Small intestine (tissue), 7 donors: ENCODE results near the gene CARF. TPM values are rescaled to one million over a fixed set of nuclear protein-coding genes. Genes with fewer than 3 reads are reported as not detected.
A peak's percentile ranks its signal among the peaks of the same experiment; 100 is the strongest.
"Not testable (repeated sequence)": the region's sequence is repeated elsewhere in the genome, so short reads cannot be mapped to it uniquely, and the experiment has no call there.

Experiments
- DNase-seq, 2 donors: peaks; one replicate each; pipeline versions ENCODE4 v3.0.0 to v3.0.0-alpha.2; 2013
- FAIRE-seq: peaks from 2 replicates; lab custom pipeline; 2012; peaks lifted over from hg19 to GRCh38; lab: Jason Lieb, UNC
- H3K27ac ChIP-seq, 3 donors: one replicate each; pipeline ENCODE4 v1.5.1; 2013; ENCODE audit warnings: low read length in 2 of 3, mild to moderate bottlenecking in 2 of 3, control low read depth in 1 of 3, inconsistent platforms in 1 of 3, low read depth in 1 of 3, moderate library complexity in 1 of 3
- H3K27me3 ChIP-seq, 3 donors: one replicate each; pipeline ENCODE4 v1.6.1; 2013; ENCODE audit warnings: low read length in 3 of 3, inconsistent platforms in 1 of 3; ENCODE audit not compliant: control insufficient read depth in 3 of 3, insufficient read depth in 3 of 3
- H3K36me3 ChIP-seq, 3 donors: one replicate each; pipeline ENCODE4 v1.6.1; 2013; ENCODE audit warnings: low read length in 3 of 3, inconsistent platforms in 1 of 3, low read depth in 1 of 3, mild to moderate bottlenecking in 1 of 3, moderate library complexity in 1 of 3; ENCODE audit not compliant: control insufficient read depth in 3 of 3, insufficient read depth in 2 of 3
- H3K4me1 ChIP-seq, 3 donors: one replicate each; pipeline ENCODE4 v1.6.1; 2013; ENCODE audit warnings: low read length in 2 of 3, inconsistent platforms in 1 of 3, low read depth in 1 of 3, mild to moderate bottlenecking in 1 of 3, moderate library complexity in 1 of 3; ENCODE audit not compliant: control insufficient read depth in 3 of 3, insufficient read depth in 2 of 3
- H3K4me3 ChIP-seq, 3 donors: one replicate each; pipeline ENCODE4 v1.5.1; 2013; ENCODE audit warnings: low read length in 3 of 3, control low read depth in 1 of 3, inconsistent platforms in 1 of 3, low read depth in 1 of 3, mild to moderate bottlenecking in 1 of 3, moderate library complexity in 1 of 3
- H3K9me3 ChIP-seq, 2 donors: one replicate each; pipeline ENCODE4 v1.6.1; 2013; ENCODE audit warnings: low read depth in 1 of 2, low read length in 1 of 2; ENCODE audit not compliant: control insufficient read depth in 2 of 2, insufficient read depth in 1 of 2
- WGBS, 3 donors: extraction: QIAGEN DNeasy Blood & Tissue Kit; methylation state at CpG; one replicate each; pipeline ENCODE4 v1.1.7; 2013; 5-methylcytosine and 5-hydroxymethylcytosine counted together
- polyA plus RNA-seq, 4 donors: library from polyadenylated mRNA; stranded (reverse) in 3 of 4; unstranded in 1 of 4; fragments of 200-250 nt in 3 of 4; fragments of 120-200 nt in 1 of 4; gene quantifications; one replicate each; pipeline versions ENCODE4 v1.2.1 to v1.2.3, GENCODE V29; 2013
- donor health status: healthy with polysubstance abuse.
- donor health status: control.
- donor health status: control.
- donor health status: Bipolar disorder and iron deficiency.
- donor health status: healthy.

CARF gene
- polyA plus RNA-seq, 4 donors, result 0.89 to 9.3 (median 1.7) TPM

- H3K36me3 ChIP-seq, result peaks cover 0 to 16% (median 0%) of the 10 kb centered on the region in 3 donors
- not testable (repeated sequence) for FAIRE-seq, DNase-seq, H3K4me3 ChIP-seq, H3K27me3 ChIP-seq, H3K9me3 ChIP-seq, H3K4me1 ChIP-seq, H3K27ac ChIP-seq
Measured at GRCh38 chr2:202905507-202905906, 6.6 kb upstream of the CARF start.

GRCh38 chr2:202908186-202908585 lies 3.9 kb upstream of the CARF start:
- Histone ChIP-seq H3K36me3 (peaks cover 0 to 14% (median 0%) of the 10 kb centered on the region in 3 donors), H3K4me3 (no peak overlapping the region), H3K27ac (no peak overlapping the region), H3K9me3 (peaks cover 0 to 4% of the 10 kb centered on the region in 2 donors), H3K27me3 (no peaks in the 10 kb centered on the region), H3K4me1 (no peaks in the 10 kb centered on the region)
- 68 to 78% (median 77%) methylated on average over 5 of the region's 5 CpGs for WGBS, 3 donors
- no peak for FAIRE-seq
- no peak for DNase-seq

DNA sequence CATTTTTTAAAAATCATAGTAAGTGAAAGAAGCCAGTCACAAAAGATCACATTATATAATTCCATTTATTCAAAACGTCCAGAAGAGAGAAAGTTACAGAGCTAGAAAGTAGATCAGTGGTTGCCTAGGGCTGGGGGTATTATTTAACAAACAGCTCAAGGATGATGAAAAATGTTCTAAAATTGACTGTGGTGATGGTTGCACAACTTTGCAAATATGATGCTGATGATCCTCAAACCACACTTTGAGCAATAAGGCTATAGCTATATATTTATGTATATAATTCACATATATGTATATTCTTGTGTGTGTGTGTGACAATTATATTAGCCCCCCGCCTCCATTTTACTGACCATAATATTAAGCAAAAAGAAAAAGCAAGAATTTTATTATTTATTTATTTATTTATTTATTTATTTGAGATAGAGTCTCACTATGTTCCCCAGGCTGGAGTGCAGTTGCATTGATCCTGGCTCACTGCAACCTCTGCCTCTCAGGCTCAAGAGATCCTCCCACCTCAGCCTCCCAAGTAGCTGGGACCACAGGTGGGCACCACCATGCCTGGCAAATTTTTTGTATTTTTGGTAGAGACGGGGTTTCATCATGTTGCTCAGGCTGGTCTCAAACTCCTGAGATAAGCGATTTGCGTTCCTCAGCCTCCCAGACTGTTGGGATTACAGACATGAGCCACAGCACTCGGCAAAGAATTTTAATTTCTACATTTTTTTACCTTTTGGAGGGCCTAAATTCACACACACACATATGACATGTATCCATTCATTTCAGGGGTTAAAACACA lies 2.5 kb upstream of the CARF start:
- H3K4me3 ChIP-seq, result peak overlapping the region in 1 of 3 donors; percentile 56
- peaks cover 0 to 14% (median 0%) of the 10 kb centered on the region in 3 donors for H3K36me3 ChIP-seq
- DNase-seq (no peak), FAIRE-seq (no peak)
- no peaks in the 10 kb centered on the region for H3K27me3 ChIP-seq
- 90 to 92% (median 90%) methylated on average over 6 of the region's 6 CpGs for WGBS, 3 donors
- no peak overlapping the region for H3K27ac ChIP-seq
- peaks cover 0 to 4% of the 10 kb centered on the region in 2 donors for H3K9me3 ChIP-seq
- no peaks in the 10 kb centered on the region for H3K4me1 ChIP-seq

DNA sequence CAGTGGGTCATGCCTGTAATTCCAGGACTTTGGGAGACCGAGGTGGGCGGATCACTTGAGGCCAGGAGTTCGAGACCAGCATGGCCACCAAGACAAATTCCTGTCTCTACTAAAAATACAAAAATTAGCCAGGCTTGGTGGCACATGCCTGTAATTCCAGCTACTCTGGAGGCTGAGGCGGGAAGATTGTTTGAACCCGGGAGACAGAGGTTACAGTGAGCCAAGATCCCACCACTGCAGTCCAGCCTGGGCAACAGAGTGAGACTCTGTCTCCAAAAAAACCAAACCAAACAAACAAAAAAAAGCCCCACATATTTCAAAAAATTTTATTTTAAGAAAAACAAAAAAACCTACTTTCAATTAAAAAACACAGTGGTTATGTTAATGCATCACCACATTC lies 1.8 kb upstream of the CARF start:
- H3K9me3 ChIP-seq, H3K4me1 ChIP-seq, H3K27me3 ChIP-seq, DNase-seq, H3K36me3 ChIP-seq, H3K27ac ChIP-seq, FAIRE-seq: not testable (repeated sequence)
- 51 to 82% (median 67%) methylated on average over 5 of the region's 5 CpGs for WGBS, 3 donors
- peak overlapping the region in 2 of 3 donors; percentile 56 to 74 for H3K4me3 ChIP-seq

DNA sequence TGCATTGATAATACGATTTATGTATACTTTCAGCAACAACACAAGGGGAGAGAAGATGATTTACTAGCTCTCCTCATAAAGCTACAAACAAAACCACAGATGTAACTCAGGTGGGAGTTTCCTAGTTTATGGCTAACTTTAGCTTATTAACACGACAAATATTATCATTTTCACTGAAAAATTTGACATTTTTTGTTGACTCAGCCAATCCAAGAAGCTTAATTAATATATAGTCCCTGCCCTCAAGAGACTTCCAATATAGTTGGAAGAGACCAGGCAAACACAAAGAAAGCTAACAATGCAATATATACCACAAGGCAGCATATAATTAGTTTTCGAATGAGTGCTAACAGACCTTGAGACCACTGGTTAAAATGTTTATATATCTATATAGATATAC lies 1.4 kb upstream of the CARF start:
- Histone ChIP-seq H3K4me3 (peak overlapping the region in 2 of 3 donors; percentile 56 to 74), H3K27me3 (no peaks in the 10 kb centered on the region), H3K4me1 (no peaks in the 10 kb centered on the region), H3K27ac (peak overlapping the region in 1 of 3 donors; percentile 92), H3K9me3 (no peaks in the 10 kb centered on the region), H3K36me3 (peaks cover 0 to 9% (median 0%) of the 10 kb centered on the region in 3 donors)
- WGBS, 3 donors, result 4 to 8% (median 4%) methylated on average over 3 of the region's 3 CpGs
- DNase-seq (peak in 1 of 2 donors; percentile 4), FAIRE-seq (no peak)

DNA sequence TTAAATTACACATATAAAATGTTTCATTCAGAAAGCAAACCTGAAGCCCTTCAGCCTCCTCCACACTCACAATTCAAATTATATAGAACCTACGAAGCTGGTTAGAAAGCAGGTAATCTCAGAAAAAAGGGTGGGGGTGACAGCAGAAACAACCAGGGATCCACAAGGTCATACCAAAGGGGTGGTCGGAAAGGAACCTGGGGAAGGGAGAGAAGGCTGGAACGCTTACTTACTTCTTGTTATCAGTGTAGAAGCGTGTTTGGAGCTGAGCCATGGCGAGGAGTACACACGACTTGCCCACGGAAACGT lies 918 bp upstream of the CARF start:
- peaks cover 0 to 9% (median 0%) of the 10 kb centered on the region in 3 donors for H3K36me3 ChIP-seq
- DNase-seq, result no peak
- H3K4me3 ChIP-seq, result peak overlapping the region; percentile 28 to 74 (median 56)
- no peak for FAIRE-seq
- H3K4me1 ChIP-seq, result no peaks in the 10 kb centered on the region
- no peaks in the 10 kb centered on the region for H3K27me3 ChIP-seq
- H3K9me3 ChIP-seq, result no peaks in the 10 kb centered on the region
- 0 to 1% (median 1%) methylated on average over 8 of the region's 8 CpGs for WGBS, 3 donors
- H3K27ac ChIP-seq, result peak overlapping the region; percentile 73 to 95 (median 92)

DNA sequence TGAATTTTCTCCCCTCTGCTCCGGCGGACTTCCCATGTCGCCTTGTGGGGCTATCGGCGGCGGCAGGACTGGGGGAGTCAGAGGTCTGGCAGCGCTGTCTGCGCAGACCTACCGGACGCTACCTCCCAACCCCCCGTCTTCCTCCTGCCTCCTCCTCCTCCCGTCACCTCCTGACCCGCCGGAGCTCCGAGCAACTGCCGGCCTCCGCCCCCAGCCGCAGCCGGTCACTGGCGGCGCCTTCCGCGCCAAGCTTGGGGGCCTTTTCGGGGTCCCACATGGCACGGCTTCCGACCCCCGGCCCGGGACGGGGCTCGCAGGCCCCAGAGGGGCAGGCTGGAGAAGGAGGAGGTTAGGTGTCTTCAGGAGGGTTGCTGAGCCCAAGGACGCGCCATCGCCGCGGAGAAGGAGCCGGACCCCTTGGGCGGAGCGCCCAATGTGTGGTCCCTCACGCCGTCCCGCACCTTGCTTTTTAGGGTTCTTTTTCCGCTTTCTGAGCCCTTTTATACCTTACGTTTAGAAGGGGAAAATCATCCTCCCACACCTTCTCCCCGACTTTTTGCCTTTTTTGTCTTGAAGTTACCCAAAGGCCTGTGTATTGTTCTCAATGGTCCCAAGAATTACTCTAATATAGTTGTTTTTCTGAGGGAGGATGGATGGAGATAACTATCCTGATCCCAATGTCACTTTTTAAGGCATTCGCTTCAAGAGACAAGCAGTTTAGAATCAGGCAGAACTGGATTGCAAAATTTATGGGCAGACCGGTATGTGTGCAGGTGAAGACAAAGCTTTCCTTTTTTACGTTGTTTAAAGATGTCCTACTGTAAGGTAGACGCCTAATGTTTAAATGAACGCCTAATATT lies 497 bp downstream of the CARF start:
- not testable (repeated sequence) for FAIRE-seq, H3K36me3 ChIP-seq, H3K27me3 ChIP-seq, H3K9me3 ChIP-seq, H3K4me1 ChIP-seq
- Histone ChIP-seq H3K27ac (peak overlapping the region; percentile 62 to 95 (median 92)), H3K4me3 (peak overlapping the region in 2 of 3 donors; percentile 56 to 74)
- DNase-seq, result peak; percentile 9 to 36
- 1 to 2% (median 2%) methylated on average over 7 to 26 of the region's 49 CpGs for WGBS, 3 donors

GRCh38 chr2:202918860-202919259 lies 6.8 kb downstream of the CARF start:
- DNase-seq, result no peak

More at GRCh38 chr2:202918860-202919259, 6.8 kb downstream of the CARF start:
- Histone ChIP-seq H3K9me3 (no peaks in the 10 kb centered on the region), H3K27me3 (no peaks in the 10 kb centered on the region), H3K4me1 (no peaks in the 10 kb centered on the region), H3K36me3 (peaks cover 2 to 12% (median 3%) of the 10 kb centered on the region in 3 donors), H3K27ac (no peak overlapping the region), H3K4me3 (no peak overlapping the region)
- 89 to 98% (median 96%) methylated on average over 1 of the region's 1 CpG for WGBS, 3 donors
- FAIRE-seq, result no peak
